ENCODE data around the gene P3H3.
"Not testable (repeated sequence)": the region's sequence is repeated elsewhere in the genome, so short reads cannot be mapped to it uniquely, and the experiment has no call there.

P3H3 gene

GRCh38 chr12:6846316-6846869 is 18.2 kb downstream of the P3H3 start:
- no peak for DNase-seq

GRCh38 chr12:6847676-6848075 is 19.5 kb downstream of the P3H3 start:
- DNase-seq = no peak

GRCh38 chr12:6849427-6849826 is 21.2 kb downstream of the P3H3 start:
- no peak for DNase-seq

- no peak for DNase-seq
Observed at GRCh38 chr12:6849976-6850560, 21.9 kb downstream of the P3H3 start.

GRCh38 chr12:6850796-6851152 is 22.6 kb downstream of the P3H3 start:
- DNase-seq = no peak

GRCh38 chr12:6851153-6851920 is 23.1 kb downstream of the P3H3 start, which contains the start of gene CDCA3:
CDCA3 (minus strand) TSS chr12:6851286; CDS start chr12:6850952, 334 bp downstream.
- DNase-seq = peak; percentile 97

- peak; percentile 100 for DNase-seq
Observed at GRCh38 chr12:6851921-6852650, 23.9 kb downstream of the P3H3 start, which contains the start of gene USP5. USP5 (plus strand) TSS chr12:6852150; CDS start chr12:6852180, 30 bp downstream.

- DNase-seq = no peak
Observed at GRCh38 chr12:6852651-6853354, 24.6 kb downstream of the P3H3 start.

- DNase-seq = no peak
Observed at GRCh38 chr12:6853626-6854025, 25.4 kb downstream of the P3H3 start.

GRCh38 chr12:6854036-6854435 is 25.8 kb downstream of the P3H3 start:
- DNase-seq = no peak

GRCh38 chr12:6855322-6855721 is 27.1 kb downstream of the P3H3 start:
- no peak for DNase-seq

GRCh38 chr12:6858799-6859198 is 30.6 kb downstream of the P3H3 start:
- DNase-seq = no peak

GRCh38 chr12:6860116-6860515 is 31.9 kb downstream of the P3H3 start:
- no peak for DNase-seq

GRCh38 chr12:6860942-6861341 is 32.7 kb downstream of the P3H3 start:
- DNase-seq = no peak

- DNase-seq = no peak
Observed at GRCh38 chr12:6861391-6861790, 33.2 kb downstream of the P3H3 start.

- no peak for DNase-seq
Observed at GRCh38 chr12:6863033-6863432, 34.8 kb downstream of the P3H3 start.

GRCh38 chr12:6863586-6864321 is 35.5 kb downstream of the P3H3 start:
- DNase-seq = no peak

- DNase-seq = not testable (repeated sequence)
Observed at GRCh38 chr12:6865307-6865706, 37.1 kb downstream of the P3H3 start.

- DNase-seq = no peak
Observed at GRCh38 chr12:6866163-6866919, 38.1 kb downstream of the P3H3 start.

GRCh38 chr12:6866920-6867412 is 38.8 kb downstream of the P3H3 start:
- no peak for DNase-seq
